Stimulated activated naive B cell treated with anti-CD40 and anti-IgM and Interleukin-4, amounts not matched to agents 10 μg/mL and 1 μg/mL and 100 μg/mL, for 72 hours (primary cell): ENCODE measurements around the gene CHMP6.

Source experiments
- ATAC-seq, 2 donors: fragments of 150-1000 bp; cut with Tn5 transposase; replicated peaks; 2 replicates each; pipeline ENCODE4 v1.10.0; 2021; ENCODE audit warnings: moderate library complexity in 1 of 2
- DNase-seq: peaks from one replicate; pipeline ENCODE4 v3.0.0; 2021
- H3K27ac Mint-ChIP-seq: one replicate; pipeline ENCODE4 v1.8.0; 2022; ENCODE audit warnings: mild to moderate bottlenecking, mixed read lengths
- H3K27me3 Mint-ChIP-seq, 2 donors: one replicate each; pipeline ENCODE4 v1.8.0; 2022; ENCODE audit warnings: mixed read lengths in 2 of 2
- H3K36me3 Mint-ChIP-seq, 2 donors: one replicate each; pipeline ENCODE4 v1.8.0; 2022; ENCODE audit warnings: mixed read lengths in 2 of 2, mild to moderate bottlenecking in 1 of 2
- H3K4me1 Mint-ChIP-seq, 2 donors: one replicate each; pipeline ENCODE4 v1.8.0; 2022; ENCODE audit warnings: mixed read lengths in 2 of 2, mild to moderate bottlenecking in 1 of 2
- H3K4me3 Mint-ChIP-seq, 2 donors: one replicate each; pipeline ENCODE4 v1.8.0; 2022; ENCODE audit warnings: mild to moderate bottlenecking in 2 of 2, mixed read lengths in 2 of 2, moderate library complexity in 1 of 2
- H3K9me3 Mint-ChIP-seq, 2 donors: one replicate each; pipeline ENCODE4 v1.8.0; 2022; ENCODE audit warnings: mixed read lengths in 2 of 2, mild to moderate bottlenecking in 1 of 2

Gene CHMP6

GRCh38 chr17:80962356-80963329 is 29.0 kb upstream of the CHMP6 start:
- no peaks in the 10 kb centered on the region for H3K27me3 Mint-ChIP-seq
- no peaks in the 10 kb centered on the region for H3K9me3 Mint-ChIP-seq
- H3K27ac Mint-ChIP-seq = no peak overlapping the region
- H3K4me1 Mint-ChIP-seq = peaks cover 0 to 4% of the 10 kb centered on the region in 2 donors
- DNase-seq = no peak
- peaks cover 26 to 37% of the 10 kb centered on the region in 2 donors for H3K36me3 Mint-ChIP-seq
- H3K4me3 Mint-ChIP-seq = no peak overlapping the region
- ATAC-seq = no peak

- H3K4me3 Mint-ChIP-seq = no peak overlapping the region
- H3K27me3 Mint-ChIP-seq = no peaks in the 10 kb centered on the region
- H3K4me1 Mint-ChIP-seq = peaks cover 10 to 16% of the 10 kb centered on the region in 2 donors
- H3K9me3 Mint-ChIP-seq = no peaks in the 10 kb centered on the region
- H3K36me3 Mint-ChIP-seq = peaks cover 27 to 39% of the 10 kb centered on the region in 2 donors
- DNase-seq = no peak
- no peak for ATAC-seq
- H3K27ac Mint-ChIP-seq = peak overlapping the region; percentile 70
Measured at GRCh38 chr17:80963812-80964543, 27.7 kb upstream of the CHMP6 start.

GRCh38 chr17:80964544-80964856 is 27.1 kb upstream of the CHMP6 start:
- DNase-seq (no peak), ATAC-seq (no peak)
- Mint-ChIP-seq H3K9me3 (no peaks in the 10 kb centered on the region), H3K36me3 (peaks cover 27 to 39% of the 10 kb centered on the region in 2 donors), H3K27me3 (no peaks in the 10 kb centered on the region), H3K4me3 (no peak overlapping the region), H3K27ac (peak overlapping the region; percentile 70), H3K4me1 (peaks cover 10 to 22% of the 10 kb centered on the region in 2 donors)

- H3K4me3 Mint-ChIP-seq = no peak overlapping the region
Measured at GRCh38 chr17:80964859-80965580, 26.6 kb upstream of the CHMP6 start.

GRCh38 chr17:80965606-80966005 is 26.0 kb upstream of the CHMP6 start:
- Mint-ChIP-seq H3K27me3 (no peaks in the 10 kb centered on the region), H3K9me3 (no peaks in the 10 kb centered on the region), H3K4me3 (no peak overlapping the region), H3K27ac (no peak overlapping the region), H3K4me1 (peaks cover 14 to 33% of the 10 kb centered on the region in 2 donors), H3K36me3 (peaks cover 27 to 36% of the 10 kb centered on the region in 2 donors)
- ATAC-seq = no peak
- DNase-seq = no peak

More at GRCh38 chr17:80964859-80965580, 26.6 kb upstream of the CHMP6 start:
- peaks cover 27 to 39% of the 10 kb centered on the region in 2 donors for H3K36me3 Mint-ChIP-seq
- DNase-seq = no peak
- no peak for ATAC-seq
- H3K27me3 Mint-ChIP-seq = no peaks in the 10 kb centered on the region
- no peaks in the 10 kb centered on the region for H3K9me3 Mint-ChIP-seq
- H3K4me1 Mint-ChIP-seq = peaks cover 10 to 27% of the 10 kb centered on the region in 2 donors
- H3K27ac Mint-ChIP-seq = no peak overlapping the region

GRCh38 chr17:80967404-80967872 is 24.2 kb upstream of the CHMP6 start:
- H3K4me3 Mint-ChIP-seq = no peak overlapping the region
- H3K27ac Mint-ChIP-seq = no peak overlapping the region
- DNase-seq (no peak), ATAC-seq (no peak)
- H3K27me3 Mint-ChIP-seq = peaks cover 6% of the 10 kb centered on the region in 2 donors
- peaks cover 25 to 28% of the 10 kb centered on the region in 2 donors for H3K36me3 Mint-ChIP-seq
- H3K9me3 Mint-ChIP-seq = no peaks in the 10 kb centered on the region
- H3K4me1 Mint-ChIP-seq = peaks cover 14 to 34% of the 10 kb centered on the region in 2 donors

- peak overlapping the region; percentile 76 for H3K27ac Mint-ChIP-seq
- H3K27me3 Mint-ChIP-seq = peaks cover 6 to 7% of the 10 kb centered on the region in 2 donors
Measured at GRCh38 chr17:80968602-80969029, 23.0 kb upstream of the CHMP6 start.

GRCh38 chr17:80969030-80969673 is 22.5 kb upstream of the CHMP6 start:
- H3K27me3 Mint-ChIP-seq = peaks cover 6 to 7% of the 10 kb centered on the region in 2 donors
- H3K36me3 Mint-ChIP-seq = peaks cover 23 to 27% of the 10 kb centered on the region in 2 donors
- no peak for DNase-seq
- no peaks in the 10 kb centered on the region for H3K9me3 Mint-ChIP-seq
- H3K4me3 Mint-ChIP-seq = no peak overlapping the region
- H3K27ac Mint-ChIP-seq = peak overlapping the region; percentile 76
- ATAC-seq = peak in 1 of 2 donors; percentile 24
- H3K4me1 Mint-ChIP-seq = peaks cover 14 to 34% of the 10 kb centered on the region in 2 donors

More at GRCh38 chr17:80968602-80969029, 23.0 kb upstream of the CHMP6 start:
- H3K9me3 Mint-ChIP-seq = no peaks in the 10 kb centered on the region
- peak overlapping the region in 1 of 2 donors; percentile 1 for H3K4me3 Mint-ChIP-seq
- peaks cover 23 to 28% of the 10 kb centered on the region in 2 donors for H3K36me3 Mint-ChIP-seq
- no peak for ATAC-seq
- no peak for DNase-seq
- peaks cover 14 to 34% of the 10 kb centered on the region in 2 donors for H3K4me1 Mint-ChIP-seq

GRCh38 chr17:80969674-80970043 is 22.0 kb upstream of the CHMP6 start:
- H3K4me3 Mint-ChIP-seq = no peak overlapping the region
- H3K27me3 Mint-ChIP-seq = peaks cover 6 to 7% of the 10 kb centered on the region in 2 donors
- peaks cover 19 to 22% of the 10 kb centered on the region in 2 donors for H3K36me3 Mint-ChIP-seq
- ATAC-seq (peak in 1 of 2 donors; percentile 6), DNase-seq (no peak)
- H3K27ac Mint-ChIP-seq = no peak overlapping the region
- H3K9me3 Mint-ChIP-seq = no peaks in the 10 kb centered on the region
- peaks cover 14 to 31% of the 10 kb centered on the region in 2 donors for H3K4me1 Mint-ChIP-seq

- ATAC-seq (peak; percentile 90 to 93), DNase-seq (no peak)
- H3K27ac Mint-ChIP-seq = peak overlapping the region; percentile 56
- H3K9me3 Mint-ChIP-seq = no peaks in the 10 kb centered on the region
- peaks cover 6 to 7% of the 10 kb centered on the region in 2 donors for H3K27me3 Mint-ChIP-seq
- H3K4me3 Mint-ChIP-seq = peak overlapping the region; percentile 40 to 78
- peaks cover 17 to 19% of the 10 kb centered on the region in 2 donors for H3K36me3 Mint-ChIP-seq
- peaks cover 14 to 30% of the 10 kb centered on the region in 2 donors for H3K4me1 Mint-ChIP-seq
Measured at GRCh38 chr17:80970044-80970761, 21.4 kb upstream of the CHMP6 start.

- peak; percentile 10 to 18 for ATAC-seq
- Mint-ChIP-seq H3K4me1 (peaks cover 14 to 30% of the 10 kb centered on the region in 2 donors), H3K27ac (peak overlapping the region; percentile 56), H3K9me3 (no peaks in the 10 kb centered on the region), H3K27me3 (peaks cover 6 to 7% of the 10 kb centered on the region in 2 donors), H3K36me3 (peaks cover 10 to 12% of the 10 kb centered on the region in 2 donors), H3K4me3 (peak overlapping the region in 1 of 2 donors; percentile 78)
- no peak for DNase-seq
Measured at GRCh38 chr17:80970762-80971703, 20.6 kb upstream of the CHMP6 start.

- Mint-ChIP-seq H3K9me3 (no peaks in the 10 kb centered on the region), H3K4me3 (no peak overlapping the region), H3K27ac (no peak overlapping the region), H3K27me3 (peaks cover 6 to 7% of the 10 kb centered on the region in 2 donors), H3K4me1 (peaks cover 14 to 30% of the 10 kb centered on the region in 2 donors), H3K36me3 (peaks cover 4 to 5% of the 10 kb centered on the region in 2 donors)
- DNase-seq = no peak
- no peak for ATAC-seq
Measured at GRCh38 chr17:80971704-80972304, 19.8 kb upstream of the CHMP6 start.
